HCT116 (cell line): ENCODE data around the gene LGALS9. TPM values are rescaled to one million over a fixed set of nuclear protein-coding genes. Genes with fewer than 3 reads are reported as not detected.

ENCODE experiments used
- ATAC-seq: fragments of 200-7000 bp; cut with Tn5 transposase; 2 replicates; pipeline ENCODE4 v1.9.1; 2020; ENCODE audit warnings: mild to moderate bottlenecking, moderate library complexity
- BruUV-seq: library from RNA; stranded (reverse); fragments of 400-500 nt; replicated peaks from 2 replicates; lab custom pipeline; 2021; lab: Mats Ljungman, UMichigan
- CTCF ChIA-PET: fragments of 300-600 bp; sonication (Branson Sonifier 250); formaldehyde crosslinking; loops from one replicate; lab custom pipeline; 2021; ENCODE audit warnings: antibody characterized with exemption; lab: Charles Lee
- POLR2A ChIA-PET: fragments of 300-600, 350-600 bp; sonication (Branson Sonifier 250); formaldehyde crosslinking; loops from one replicate; lab custom pipeline; 2021; ENCODE audit warnings: antibody characterized with exemption; lab: Charles Lee
- RAD21 ChIA-PET, 2 experiments: fragments of 300-600 bp; sonication (Branson Sonifier 250); formaldehyde crosslinking; loops; one replicate each; lab custom pipeline; 2023; ENCODE audit warnings: low total read pairs in 2 of 2; ENCODE audit not compliant: uncharacterized antibody in 2 of 2, unreplicated experiment in 2 of 2, low non-redundant PET in 1 of 2; lab: Charles Lee
- DNase-seq: peaks from one replicate; pipeline ENCODE4 v3.0.0-alpha.2; 2010; ENCODE audit warnings: low read depth, low spot score
- H2AFZ ChIP-seq: fragments of 200-600 bp; shearing (Covaris generic), sonication (generic); 2 replicates; pipeline ENCODE4 v1.6.1; 2017; ENCODE audit warnings: low read depth, mixed run types, mixed read lengths, antibody characterized with exemption, low read length; ENCODE audit not compliant: poor library complexity, severe bottlenecking
- H3K27ac ChIP-seq: 2 replicates; pipeline ENCODE4 v1.5.1; 2012; ENCODE audit warnings: low read depth, low read length
- H3K27me3 ChIP-seq: fragments of 200-600 bp; sonication (generic); 2 replicates; pipeline ENCODE4 v1.6.1; 2016; ENCODE audit warnings: mixed run types, low read length, mixed read lengths; ENCODE audit not compliant: insufficient read depth
- H3K36me3 ChIP-seq, 2 experiments: fragments of 200-500 bp in 1 of 2; fragments of 200-600 bp in 1 of 2; sonication (Bioruptor generic) in 1 of 2; sonication (generic) in 1 of 2; 2 replicates each; pipeline versions ENCODE4 v1.5.1 to v1.6.1; 2014 to 2016; ENCODE audit warnings: low read length in 2 of 2, inconsistent platforms in 1 of 2, mixed read lengths in 1 of 2, mixed run types in 1 of 2; ENCODE audit not compliant: insufficient read depth in 2 of 2, control insufficient read depth in 1 of 2
- H3K4me1 ChIP-seq, 2 experiments: fragments of 200-600 bp in 1 of 2; sonication (generic) in 1 of 2; 2 replicates each; pipeline versions ENCODE4 v1.5.1 to v1.6.1; 2012 to 2017; ENCODE audit warnings: low read length in 2 of 2, inconsistent platforms in 1 of 2, mild to moderate bottlenecking in 1 of 2, mixed read lengths in 1 of 2, mixed run types in 1 of 2, moderate library complexity in 1 of 2; ENCODE audit not compliant: insufficient read depth in 2 of 2, control insufficient read depth in 1 of 2
- H3K4me2 ChIP-seq: fragments of 200-600 bp; sonication (generic); 2 replicates; pipeline ENCODE4 v1.6.1; 2017; ENCODE audit warnings: mixed run types, low read length, mixed read lengths
- H3K4me3 ChIP-seq, 2 experiments: fragments of 200-600 bp in 1 of 2; sonication (generic) in 1 of 2; replicated peaks in 1 of 2; 2 replicates each; pipeline ENCODE4 v1.5.1; 2011 to 2016; ENCODE audit warnings: low read length in 2 of 2, control low read depth in 1 of 2, low read depth in 1 of 2, mild to moderate bottlenecking in 1 of 2, mixed read lengths in 1 of 2, mixed run types in 1 of 2
- H3K79me2 ChIP-seq: fragments of 200-600 bp; sonication (generic); 2 replicates; pipeline ENCODE4 v1.6.1; 2017; ENCODE audit warnings: mild to moderate bottlenecking, mixed run types, low read length, moderate library complexity, mixed read lengths; ENCODE audit not compliant: insufficient read depth
- H3K9ac ChIP-seq: fragments of 200-600 bp; sonication (generic); 2 replicates; pipeline ENCODE4 v1.6.1; 2016; ENCODE audit warnings: low read length, mixed read lengths
- H3K9me2 ChIP-seq: fragments of 200-600 bp; sonication (generic), shearing (Covaris generic); 2 replicates; pipeline ENCODE4 v1.6.1; 2017; ENCODE audit warnings: mixed run types, mild to moderate bottlenecking, moderate library complexity; ENCODE audit not compliant: insufficient read depth
- H3K9me3 ChIP-seq, 2 experiments: fragments of 200-500 bp in 1 of 2; fragments of 200-600 bp in 1 of 2; sonication (Bioruptor generic) in 1 of 2; sonication (generic) in 1 of 2; 2 replicates each; pipeline ENCODE4 v1.6.1; 2014 to 2017; ENCODE audit warnings: low read length in 2 of 2, mixed read lengths in 2 of 2, inconsistent platforms in 1 of 2, low read depth in 1 of 2, mild to moderate bottlenecking in 1 of 2, mixed run types in 1 of 2, moderate library complexity in 1 of 2; ENCODE audit not compliant: control insufficient read depth in 1 of 2, insufficient read depth in 1 of 2
- H4K20me1 ChIP-seq: fragments of 200-600 bp; sonication (generic), shearing (Covaris generic); 2 replicates; pipeline ENCODE4 v1.6.1; 2017; ENCODE audit warnings: mixed run types, mild to moderate bottlenecking, moderate library complexity; ENCODE audit not compliant: insufficient read depth
- CEBPB ChIP-seq: IDR thresholded peaks from 2 replicates; pipeline ENCODE4 v1.6.1; 2012; ENCODE audit warnings: low read depth
- CTCF ChIP-seq, 3 experiments: fragments of 200-600 bp in 1 of 3; sonication (generic) in 1 of 3; IDR thresholded peaks in 2 of 3; conservative IDR thresholded peaks in 1 of 3; 2 replicates each; pipeline ENCODE4 v1.5.1; 2012 to 2017; ENCODE audit warnings: low read depth in 2 of 3, low read length in 2 of 3, antibody characterized with exemption in 1 of 3, borderline replicate concordance in 1 of 3, control low read depth in 1 of 3, mild to moderate bottlenecking in 1 of 3, mixed read lengths in 1 of 3, mixed run types in 1 of 3, moderate library complexity in 1 of 3; ENCODE audit not compliant: insufficient read depth in 1 of 3
- EGR1 ChIP-seq: IDR thresholded peaks from 2 replicates; pipeline ENCODE4 v1.6.1; 2012; ENCODE audit warnings: low read depth
- ELF1 ChIP-seq: IDR thresholded peaks from 2 replicates; pipeline ENCODE4 v1.6.1; 2012; ENCODE audit warnings: low read depth, borderline replicate concordance
- EZH2 ChIP-seq: fragments of 200-600 bp; sonication (generic); IDR thresholded peaks from 2 replicates; pipeline ENCODE4 v1.6.1; 2017; ENCODE audit warnings: antibody characterized with exemption, mixed run types
- EZH2phosphoT487 ChIP-seq: fragments of 200-600 bp; IDR thresholded peaks from 2 replicates; pipeline ENCODE4 v1.6.1; 2018; ENCODE audit warnings: antibody characterized with exemption, borderline replicate concordance
- FOSL1 ChIP-seq: IDR thresholded peaks from 2 replicates; pipeline ENCODE4 v1.6.1; 2012; ENCODE audit warnings: low read depth
- JUND ChIP-seq: IDR thresholded peaks from 2 replicates; pipeline ENCODE4 v1.6.1; 2012
- POLR2A ChIP-seq: IDR thresholded peaks from 2 replicates; pipeline ENCODE4 v1.7.0; 2011; ENCODE audit warnings: borderline replicate concordance; ENCODE audit not compliant: insufficient read depth, insufficient read length; ENCODE audit errors: extremely low read depth
- RAD21 ChIP-seq: IDR thresholded peaks from 2 replicates; pipeline ENCODE4 v1.6.1; 2012; ENCODE audit warnings: low read depth, mild to moderate bottlenecking
- REST ChIP-seq: IDR thresholded peaks from 2 replicates; pipeline ENCODE4 v1.6.1; 2012; ENCODE audit warnings: low read depth
- SIN3A ChIP-seq: IDR thresholded peaks from 2 replicates; pipeline ENCODE4 v1.6.1; 2012; ENCODE audit warnings: low read depth
- TCF7L2 ChIP-seq: IDR thresholded peaks from 2 replicates; pipeline ENCODE4 v1.7.0; 2011; ENCODE audit warnings: borderline replicate concordance, inconsistent platforms; ENCODE audit not compliant: insufficient read depth, insufficient read length; ENCODE audit errors: extremely low read depth
- YY1 ChIP-seq: IDR thresholded peaks from 2 replicates; pipeline ENCODE4 v1.6.1; 2011; ENCODE audit warnings: low read length, low read depth, moderate library complexity, mild to moderate bottlenecking; ENCODE audit not compliant: insufficient replicate concordance; ENCODE audit errors: extremely low read depth
- intact Hi-C: fragments of 100-400 bp; cut with micrococcal nuclease; formaldehyde crosslinking; loops from 2 replicates; pipeline ENCODE4 v1.10.0; 2022
- total RNA-seq: library from RNA; stranded (reverse); gene quantifications from one replicate; pipeline ENCODE4 v1.2.1, GENCODE V29; 2021; ENCODE audit not compliant: unreplicated experiment
- TF ChIP-seq, protein P1 (sequence below): IDR thresholded peaks from 2 replicates; pipeline ENCODE4 v1.6.1; 2012

Gene LGALS9
- total RNA-seq, 1 experiment from 2014 or later: 1.9 TPM

DNA sequence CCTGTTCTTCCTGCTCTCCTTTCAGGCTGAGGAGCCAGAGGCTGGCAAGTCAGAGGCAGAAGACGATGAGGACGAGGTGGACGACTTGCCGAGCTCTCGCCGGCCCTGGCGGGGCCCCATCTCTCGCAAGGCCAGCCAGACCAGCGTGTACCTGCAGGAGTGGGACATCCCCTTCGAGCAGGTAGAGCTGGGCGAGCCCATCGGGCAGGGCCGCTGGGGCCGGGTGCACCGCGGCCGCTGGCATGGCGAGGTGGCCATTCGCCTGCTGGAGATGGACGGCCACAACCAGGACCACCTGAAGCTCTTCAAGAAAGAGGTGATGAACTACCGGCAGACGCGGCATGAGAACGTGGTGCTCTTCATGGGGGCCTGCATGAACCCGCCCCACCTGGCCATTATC lies 25.6 kb upstream of the LGALS9 start:
- H2AFZ ChIP-seq: no peak overlapping the region
- ChIA-PET POLR2A (no interaction called here), RAD21 (no interaction called here), CTCF (interaction anchor here (1.6 to 1.9 kb wide), 2 partner anchors 49 to 369 kb away, joined by 3 to 6 read pairs; no protein-coding TSS in a partner anchor)
- ATAC-seq (no peak), DNase-seq (no peak)
- no peaks in the 10 kb centered on the region for H4K20me1 ChIP-seq
- no peaks in the 10 kb centered on the region for H3K9me3 ChIP-seq
- BruUV-seq: no TSS peak
- no peaks in the 10 kb centered on the region for H3K79me2 ChIP-seq
- H3K27ac ChIP-seq: no peak overlapping the region
- H3K9ac ChIP-seq: no peak overlapping the region
- no peak overlapping the region for H3K4me2 ChIP-seq
- no peaks in the 10 kb centered on the region for H3K27me3 ChIP-seq
- H3K9me2 ChIP-seq: no peaks in the 10 kb centered on the region
- peaks cover 12 to 13% of the 10 kb centered on the region in 2 experiments for H3K4me1 ChIP-seq
- TF ChIP-seq FOSL1: no peak
- no peak for TF ChIP-seq YY1
- no peak for TF ChIP-seq CTCF (IDR thresholded peaks at IDR 0.05 in 2 of 3, conservative IDR thresholded peaks at IDR 0.05 in 1 of 3; ENCODE audit: borderline replicate concordance in 1 of 3, insufficient read depth in 1 of 3, low read depth in 2 of 3, low read length in 2 of 3)
- no peak for TF ChIP-seq EGR1
- TF ChIP-seq, protein P1, sequence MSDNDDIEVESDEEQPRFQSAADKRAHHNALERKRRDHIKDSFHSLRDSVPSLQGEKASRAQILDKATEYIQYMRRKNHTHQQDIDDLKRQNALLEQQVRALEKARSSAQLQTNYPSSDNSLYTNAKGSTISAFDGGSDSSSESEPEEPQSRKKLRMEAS: no peak
- no peak for TF ChIP-seq ELF1
- no peak for TF ChIP-seq EZH2phosphoT487
- no peak for TF ChIP-seq RAD21
- TF ChIP-seq POLR2A: no peak
- TF ChIP-seq TCF7L2: no peak
- TF ChIP-seq CEBPB: no peak
- no peak for TF ChIP-seq REST
- no peak for TF ChIP-seq SIN3A
- TF ChIP-seq EZH2: no peak
- TF ChIP-seq JUND: no peak
- no peak overlapping the region for H3K4me3 ChIP-seq
- intact Hi-C loops: loop anchor here (5.0 kb wide), 1 partner anchor 277 kb away; no protein-coding TSS in a partner anchor
- no peaks in the 10 kb centered on the region for H3K36me3 ChIP-seq
